Neural progenitor cell (in vitro differentiated cells): ENCODE results near the gene RPS4Y1. TPM values are rescaled to one million over a fixed set of nuclear protein-coding genes. Genes with fewer than 3 reads are reported as not detected.
"Not testable (repeated sequence)": the region's sequence is repeated elsewhere in the genome, so short reads cannot be mapped to it uniquely, and the experiment has no call there.

ENCODE experiments used
- DNase-seq: peaks from one replicate; pipeline ENCODE4 v3.0.0-alpha.2; 2016; ENCODE audit warnings: low spot score
- H2AFZ ChIP-seq: fragments of 200-600 bp; sonication (generic); replicated peaks from 2 replicates; pipeline ENCODE4 v1.6.1; 2016; ENCODE audit warnings: antibody characterized with exemption
- H3F3A ChIP-seq: fragments of 200-600 bp; sonication (generic); 2 replicates; pipeline ENCODE4 v1.6.1; 2016; ENCODE audit warnings: antibody characterized with exemption, low read depth
- H3K27ac ChIP-seq: fragments of 200-600 bp; sonication (generic); 2 replicates; pipeline ENCODE4 v1.5.1; 2016; ENCODE audit warnings: mild to moderate bottlenecking
- H3K27me3 ChIP-seq: fragments of 200-600 bp; sonication (generic); 2 replicates; pipeline ENCODE4 v1.6.1; 2016; ENCODE audit warnings: mild to moderate bottlenecking, moderate library complexity
- H3K36me3 ChIP-seq: fragments of 200-600 bp; sonication (generic); 2 replicates; pipeline ENCODE4 v1.5.1; 2016
- H3K4me1 ChIP-seq: fragments of 200-600 bp; sonication (generic); 2 replicates; pipeline ENCODE4 v1.6.1; 2016; ENCODE audit warnings: mixed run types
- H3K4me2 ChIP-seq: fragments of 200-600 bp; sonication (generic); 2 replicates; pipeline ENCODE4 v1.6.1; 2016
- H3K4me3 ChIP-seq: fragments of 200-600 bp; sonication (generic); 2 replicates; pipeline ENCODE4 v1.5.1; 2016
- H3K79me2 ChIP-seq: fragments of 200-600 bp; sonication (generic); 2 replicates; pipeline ENCODE4 v1.6.1; 2016; ENCODE audit warnings: low read depth
- H3K9ac ChIP-seq: fragments of 200-600 bp; sonication (generic); 2 replicates; pipeline ENCODE4 v1.6.1; 2016
- H3K9me3 ChIP-seq: fragments of 200-600 bp; sonication (generic); 2 replicates; pipeline ENCODE4 v1.5.1; 2016; ENCODE audit warnings: low read depth
- H4K20me1 ChIP-seq: fragments of 200-600 bp; sonication (generic); 2 replicates; pipeline ENCODE4 v1.6.1; 2016; ENCODE audit warnings: low read depth
- H3K27ac Mint-ChIP-seq: 3 replicates; pipeline ENCODE4 v1.8.0; 2021; ENCODE audit warnings: mixed read lengths
- H3K27me3 Mint-ChIP-seq: 2 replicates; pipeline ENCODE4 v1.8.0; 2022; ENCODE audit warnings: low read depth, mild to moderate bottlenecking, inconsistent platforms, moderate library complexity, mixed read lengths; ENCODE audit not compliant: insufficient read depth
- H3K36me3 Mint-ChIP-seq: 3 replicates; pipeline ENCODE4 v1.8.0; 2021; ENCODE audit warnings: mixed read lengths
- H3K4me1 Mint-ChIP-seq: 3 replicates; pipeline ENCODE4 v1.8.0; 2021; ENCODE audit warnings: mixed read lengths
- H3K4me3 Mint-ChIP-seq: 3 replicates; pipeline ENCODE4 v1.8.0; 2021; ENCODE audit warnings: mild to moderate bottlenecking, moderate library complexity, mixed read lengths
- H3K9me3 Mint-ChIP-seq: 3 replicates; pipeline ENCODE4 v1.8.0; 2020; ENCODE audit warnings: mixed read lengths
- CTCF ChIP-seq: fragments of 200-600 bp; sonication (generic); IDR thresholded peaks from 2 replicates; pipeline ENCODE4 v1.5.1; 2017; ENCODE audit warnings: antibody characterized with exemption, mild to moderate bottlenecking
- EZH2 ChIP-seq: fragments of 200-600 bp; sonication (generic); IDR thresholded peaks from 2 replicates; pipeline ENCODE4 v1.6.1; 2017; ENCODE audit warnings: antibody characterized with exemption, mild to moderate bottlenecking, moderate library complexity
- EZH2phosphoT487 ChIP-seq: fragments of 200-600 bp; sonication (generic); IDR thresholded peaks from 2 replicates; pipeline ENCODE4 v1.6.1; 2017; ENCODE audit warnings: antibody characterized with exemption
- total RNA-seq: library from RNA; depleted of rRNA; stranded (reverse); fragments of >200 nt; gene quantifications from 2 replicates; pipeline ENCODE4 v1.2.3, GENCODE V29; 2015; ENCODE audit warnings: low replicate concordance

Gene RPS4Y1
- total RNA-seq, 1 donor from 2014 or later = not detected

DNA sequence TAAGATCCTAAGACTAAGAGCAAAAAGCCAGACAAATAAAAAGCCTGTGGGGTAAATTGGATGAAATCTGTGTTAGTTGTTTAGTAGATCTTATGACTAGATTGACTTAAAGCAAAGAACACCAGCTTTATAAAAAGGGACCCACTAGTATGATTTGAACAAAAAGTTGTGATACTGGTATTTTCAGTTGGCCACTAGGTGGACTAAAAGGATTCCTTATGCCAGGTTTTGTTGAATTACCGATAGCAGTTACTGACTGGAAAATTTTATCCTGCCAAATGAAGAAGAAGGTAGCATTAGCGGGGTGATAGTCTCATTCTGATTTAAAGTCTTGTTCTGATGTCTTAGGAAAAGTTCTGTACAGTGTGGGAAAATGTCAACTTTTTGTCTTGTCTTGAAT, 41.2 kb upstream of the RPS4Y1 start:
- Histone ChIP-seq H3K36me3 (no peaks in the 10 kb centered on the region), H3K27ac (no peak overlapping the region), H3K9me3 (no peaks in the 10 kb centered on the region), H3K4me3 (no peak overlapping the region), H3K27me3 (no peaks in the 10 kb centered on the region), H2AFZ (no peak overlapping the region), H3K4me1 (no peaks in the 10 kb centered on the region), H4K20me1 (no peaks in the 10 kb centered on the region), H3F3A (no peaks in the 10 kb centered on the region), H3K79me2 (no peaks in the 10 kb centered on the region), H3K9ac (no peak overlapping the region), H3K4me2 (no peak overlapping the region)
- TF ChIP-seq EZH2phosphoT487 = no peak
- no peak for TF ChIP-seq CTCF
- TF ChIP-seq EZH2 = no peak
- Mint-ChIP-seq H3K4me3 (no peak overlapping the region), H3K9me3 (no peaks in the 10 kb centered on the region), H3K4me1 (no peaks in the 10 kb centered on the region), H3K36me3 (no peaks in the 10 kb centered on the region), H3K27ac (no peak overlapping the region), H3K27me3 (no peaks in the 10 kb centered on the region)
- no peak for DNase-seq

DNA sequence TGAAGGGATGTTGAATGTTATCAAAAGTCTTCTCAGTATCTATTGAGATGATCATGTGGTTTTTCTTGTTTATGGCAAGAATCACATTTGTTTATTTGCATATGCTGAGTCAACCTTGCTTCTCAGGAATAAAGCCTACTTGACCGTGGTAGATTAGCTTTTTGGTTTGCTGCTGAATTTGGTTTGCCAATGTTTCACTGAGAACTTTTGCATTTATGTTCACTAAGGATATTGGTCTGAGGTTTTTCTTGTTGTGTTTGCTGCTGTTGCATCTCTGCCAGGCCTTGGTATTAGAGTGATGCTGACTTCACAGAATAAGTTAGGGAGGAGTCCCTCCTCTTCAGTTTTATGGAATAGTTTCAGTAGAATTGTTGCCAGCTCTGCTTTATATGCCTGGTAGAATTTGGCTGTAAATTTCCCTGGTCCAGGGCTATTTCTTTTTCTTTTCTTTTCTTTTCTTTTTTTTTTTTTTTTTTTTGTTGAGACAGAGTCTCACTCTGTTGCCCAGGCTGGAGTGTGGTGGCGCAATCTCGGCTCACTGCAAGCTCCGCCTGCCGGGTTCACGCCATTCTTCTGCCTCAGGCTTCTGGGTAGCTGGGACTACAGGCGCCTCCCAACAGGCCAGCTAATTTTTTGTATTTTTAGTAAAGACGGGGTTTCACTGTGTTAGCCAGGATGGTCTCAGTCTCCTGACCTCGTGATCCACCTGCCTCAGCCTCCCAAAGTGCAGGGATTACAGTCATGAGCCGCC, 24.1 kb upstream of the RPS4Y1 start:
- H3F3A ChIP-seq, H3K9me3 ChIP-seq, H3K27ac Mint-ChIP-seq, DNase-seq, H3K27ac ChIP-seq, H3K4me2 ChIP-seq, H3K4me1 Mint-ChIP-seq, H3K27me3 Mint-ChIP-seq, H3K36me3 Mint-ChIP-seq, H2AFZ ChIP-seq, H3K9me3 Mint-ChIP-seq, H3K4me1 ChIP-seq, H3K27me3 ChIP-seq, H3K36me3 ChIP-seq, H3K9ac ChIP-seq, H3K79me2 ChIP-seq, H4K20me1 ChIP-seq, H3K4me3 Mint-ChIP-seq, H3K4me3 ChIP-seq: not testable (repeated sequence)

GRCh38 chrY:2824471-2824870, 16.9 kb upstream of the RPS4Y1 start:
- Histone ChIP-seq H4K20me1 (no peaks in the 10 kb centered on the region), H2AFZ (no peak overlapping the region), H3K4me2 (no peak overlapping the region), H3K9ac (no peak overlapping the region), H3K4me1 (no peaks in the 10 kb centered on the region), H3K9me3 (no peaks in the 10 kb centered on the region), H3K79me2 (no peaks in the 10 kb centered on the region), H3K27ac (no peak overlapping the region), H3F3A (no peaks in the 10 kb centered on the region), H3K4me3 (no peak overlapping the region), H3K27me3 (no peaks in the 10 kb centered on the region), H3K36me3 (no peaks in the 10 kb centered on the region)
- no peak overlapping the region for H3K27ac Mint-ChIP-seq
- TF ChIP-seq EZH2phosphoT487 = no peak
- no peak for TF ChIP-seq EZH2
- TF ChIP-seq CTCF = no peak
- no peaks in the 10 kb centered on the region for H3K36me3 Mint-ChIP-seq
- H3K9me3 Mint-ChIP-seq = no peaks in the 10 kb centered on the region
- no peak for DNase-seq
- H3K4me3 Mint-ChIP-seq = no peak overlapping the region
- H3K27me3 Mint-ChIP-seq = no peaks in the 10 kb centered on the region
- H3K4me1 Mint-ChIP-seq = no peaks in the 10 kb centered on the region

GRCh38 chrY:2828497-2828896, 12.9 kb upstream of the RPS4Y1 start:
- Histone ChIP-seq H3K27me3 (no peaks in the 10 kb centered on the region), H3K4me2 (no peak overlapping the region), H3K27ac (no peak overlapping the region), H3K79me2 (no peaks in the 10 kb centered on the region), H3K4me3 (no peak overlapping the region), H2AFZ (no peak overlapping the region), H4K20me1 (no peaks in the 10 kb centered on the region), H3F3A (no peaks in the 10 kb centered on the region), H3K36me3 (no peaks in the 10 kb centered on the region), H3K9me3 (no peaks in the 10 kb centered on the region), H3K4me1 (no peaks in the 10 kb centered on the region), H3K9ac (no peak overlapping the region)
- H3K27ac Mint-ChIP-seq = no peak overlapping the region
- H3K4me3 Mint-ChIP-seq = no peak overlapping the region
- no peak for TF ChIP-seq EZH2phosphoT487
- TF ChIP-seq CTCF = no peak
- TF ChIP-seq EZH2 = no peak
- no peak for DNase-seq
- H3K9me3 Mint-ChIP-seq = no peaks in the 10 kb centered on the region
- H3K36me3 Mint-ChIP-seq = no peaks in the 10 kb centered on the region
- H3K4me1 Mint-ChIP-seq = no peaks in the 10 kb centered on the region
- no peaks in the 10 kb centered on the region for H3K27me3 Mint-ChIP-seq
